DOHH2 (cell line): ENCODE data around the gene TRIM46.
A peak's percentile ranks its signal among the peaks of the same experiment; 100 is the strongest.
"Not testable (repeated sequence)": the region's sequence is repeated elsewhere in the genome, so short reads cannot be mapped to it uniquely, and the experiment has no call there.

ENCODE experiments used
- H3F3A ChIP-seq: fragments of 200-600 bp; sonication (generic), shearing (Covaris generic); 2 replicates; pipeline ENCODE4 v1.6.0; 2016; ENCODE audit warnings: antibody characterized with exemption, mild to moderate bottlenecking; ENCODE audit not compliant: control insufficient read depth, insufficient read depth
- H3K27ac ChIP-seq: fragments of 200-600 bp; sonication (generic); 2 replicates; pipeline ENCODE4 v1.5.1; 2014; ENCODE audit warnings: low read depth, mild to moderate bottlenecking, low read length, moderate library complexity
- H3K27me3 ChIP-seq: fragments of 200-600 bp; sonication (generic); 2 replicates; pipeline ENCODE4 v1.6.1; 2014; ENCODE audit warnings: mild to moderate bottlenecking, low read length, mixed read lengths; ENCODE audit not compliant: control insufficient read depth
- H3K36me3 ChIP-seq: fragments of 200-600 bp; sonication (generic); 2 replicates; pipeline ENCODE4 v1.6.1; 2014; ENCODE audit warnings: mild to moderate bottlenecking, low read length, moderate library complexity, mixed read lengths; ENCODE audit not compliant: control insufficient read depth
- H3K4me1 ChIP-seq: fragments of 200-600 bp; sonication (generic); 2 replicates; pipeline ENCODE4 v1.6.1; 2014; ENCODE audit warnings: mild to moderate bottlenecking, low read length, mixed read lengths; ENCODE audit not compliant: control insufficient read depth
- H3K4me2 ChIP-seq: fragments of 200-600 bp; sonication (generic); 2 replicates; pipeline ENCODE4 v1.6.0; 2014; ENCODE audit warnings: mild to moderate bottlenecking, low read length, moderate library complexity
- H3K4me3 ChIP-seq: fragments of 200-600 bp; sonication (generic); 2 replicates; pipeline ENCODE4 v1.5.1; 2014; ENCODE audit warnings: mild to moderate bottlenecking, low read length, mixed read lengths
- H3K79me2 ChIP-seq: fragments of 200-600 bp; sonication (generic); 2 replicates; pipeline ENCODE4 v1.6.1; 2014; ENCODE audit warnings: mild to moderate bottlenecking, low read length, mixed read lengths; ENCODE audit not compliant: control insufficient read depth
- H3K9me2 ChIP-seq: fragments of 200-600 bp; sonication (generic); replicated peaks from 2 replicates; pipeline ENCODE4 v1.6.1; 2014; ENCODE audit warnings: mild to moderate bottlenecking, low read length, mixed read lengths; ENCODE audit not compliant: control insufficient read depth
- H3K9me3 ChIP-seq: fragments of 200-600 bp; sonication (generic); 2 replicates; pipeline ENCODE4 v1.6.1; 2014; ENCODE audit warnings: antibody characterized with exemption, low read length, mixed read lengths; ENCODE audit not compliant: control insufficient read depth, insufficient read depth
- H4K20me1 ChIP-seq: fragments of 200-600 bp; sonication (generic); 2 replicates; pipeline ENCODE4 v1.6.0; 2014; ENCODE audit warnings: low read depth, mild to moderate bottlenecking, antibody characterized with exemption, low read length, moderate library complexity; ENCODE audit not compliant: control insufficient read depth, insufficient read depth
- CTCF ChIP-seq: fragments of 200-600 bp; sonication (generic); IDR thresholded peaks from one replicate; pipeline ENCODE4 v1.5.1; 2014; ENCODE audit warnings: antibody characterized with exemption, mild to moderate bottlenecking, low read depth, low read length; ENCODE audit not compliant: poor library complexity, severe bottlenecking
- EZH2phosphoT487 ChIP-seq: fragments of 200-600 bp; sonication (generic); IDR thresholded peaks from 2 replicates; pipeline ENCODE4 v1.6.1; 2017; ENCODE audit warnings: borderline replicate concordance, mild to moderate bottlenecking, antibody characterized with exemption, low read length, moderate library complexity, mixed read lengths

Gene TRIM46

GRCh38 chr1:155167166-155168104 lies 6.2 kb upstream of the TRIM46 start:
- Histone ChIP-seq H4K20me1 (no peaks in the 10 kb centered on the region), H3K4me2 (peak overlapping the region; percentile 90)

GRCh38 chr1:155168105-155168445 lies 5.6 kb upstream of the TRIM46 start:
- Histone ChIP-seq H3K4me1 (peaks cover 42% of the 10 kb centered on the region), H3K79me2 (peaks cover 20% of the 10 kb centered on the region), H3K36me3 (peaks cover 30% of the 10 kb centered on the region), H3K4me2 (peak overlapping the region; percentile 90)
- not testable (repeated sequence) for H3K27ac ChIP-seq, H3F3A ChIP-seq, H4K20me1 ChIP-seq, H3K9me3 ChIP-seq, H3K4me3 ChIP-seq, H3K27me3 ChIP-seq, H3K9me2 ChIP-seq

More at GRCh38 chr1:155167166-155168104, 6.2 kb upstream of the TRIM46 start:
- Histone ChIP-seq H3F3A (peaks cover 6% of the 10 kb centered on the region; the same call in 1 of the 2 replicates), H3K27ac (peak overlapping the region; percentile 53), H3K4me1 (peaks cover 41% of the 10 kb centered on the region), H3K9me2 (no peaks in the 10 kb centered on the region), H3K27me3 (no peaks in the 10 kb centered on the region), H3K9me3 (no peaks in the 10 kb centered on the region), H3K4me3 (peak overlapping the region; percentile 70), H3K36me3 (peaks cover 25% of the 10 kb centered on the region), H3K79me2 (peaks cover 13% of the 10 kb centered on the region)
- no peak for TF ChIP-seq EZH2phosphoT487
- peak; percentile 94 for TF ChIP-seq CTCF

GRCh38 chr1:155168456-155169210 lies 5.0 kb upstream of the TRIM46 start:
- Histone ChIP-seq H3K79me2 (peaks cover 20% of the 10 kb centered on the region), H3K36me3 (peaks cover 30% of the 10 kb centered on the region), H3K27ac (no peak overlapping the region), H3F3A (peaks cover 6% of the 10 kb centered on the region; the same call in 1 of the 2 replicates), H3K27me3 (no peaks in the 10 kb centered on the region), H3K9me2 (no peaks in the 10 kb centered on the region), H3K4me3 (no peak overlapping the region), H3K9me3 (no peaks in the 10 kb centered on the region), H3K4me1 (peaks cover 46% of the 10 kb centered on the region), H3K4me2 (no peak overlapping the region), H4K20me1 (no peaks in the 10 kb centered on the region)
- no peak for TF ChIP-seq EZH2phosphoT487
- TF ChIP-seq CTCF = no peak

GRCh38 chr1:155169541-155169940 lies 4.1 kb upstream of the TRIM46 start:
- peaks cover 30% of the 10 kb centered on the region for H3K36me3 ChIP-seq
- no peak overlapping the region for H3K27ac ChIP-seq
- no peaks in the 10 kb centered on the region for H3K9me3 ChIP-seq
- no peaks in the 10 kb centered on the region for H4K20me1 ChIP-seq
- H3K4me1 ChIP-seq = peaks cover 55% of the 10 kb centered on the region
- TF ChIP-seq EZH2phosphoT487 (no peak), CTCF (no peak)
- no peak overlapping the region for H3K4me2 ChIP-seq
- H3K79me2 ChIP-seq = peaks cover 20% of the 10 kb centered on the region
- no peak overlapping the region for H3K4me3 ChIP-seq
- H3K9me2 ChIP-seq = no peaks in the 10 kb centered on the region
- no peaks in the 10 kb centered on the region for H3K27me3 ChIP-seq
- H3F3A ChIP-seq = peaks cover 6% of the 10 kb centered on the region; the same call in 1 of the 2 replicates
